Mesothelial cell of epicardium (in vitro differentiated cells): ENCODE results near the gene LIPT2. TPM values are rescaled to one million over a fixed set of nuclear protein-coding genes. Genes with fewer than 3 reads are reported as not detected.
"Not testable (repeated sequence)": the region's sequence is repeated elsewhere in the genome, so short reads cannot be mapped to it uniquely, and the experiment has no call there.

Experiments used
- DNase-seq, 2 experiments: peaks; one replicate each; pipeline ENCODE4 v3.0.0; 2021; ENCODE audit warnings: low spot score in 2 of 2; ENCODE audit not compliant: unreplicated experiment in 2 of 2
- H3K27ac Mint-ChIP-seq: 2 replicates; pipeline ENCODE4 v1.8.0; 2021; ENCODE audit warnings: mixed read lengths
- H3K27me3 Mint-ChIP-seq: 2 replicates; pipeline ENCODE4 v1.8.0; 2021; ENCODE audit warnings: low read depth, mixed read lengths
- H3K36me3 Mint-ChIP-seq: 2 replicates; pipeline ENCODE4 v1.8.0; 2021; ENCODE audit warnings: mixed read lengths
- H3K4me1 Mint-ChIP-seq: 2 replicates; pipeline ENCODE4 v1.8.0; 2021; ENCODE audit warnings: mixed read lengths
- H3K4me3 Mint-ChIP-seq: 2 replicates; pipeline ENCODE4 v1.8.0; 2021; ENCODE audit warnings: mild to moderate bottlenecking, moderate library complexity, mixed read lengths
- H3K9me3 Mint-ChIP-seq: 2 replicates; pipeline ENCODE4 v1.8.0; 2021; ENCODE audit warnings: mixed read lengths
- CTCF ChIP-seq: fragments of 200-600 bp; sonication (generic); IDR thresholded peaks from one replicate; pipeline ENCODE4 v1.5.0; 2021; ENCODE audit warnings: antibody characterized with exemption; ENCODE audit not compliant: unreplicated experiment
- total RNA-seq: library from RNA; stranded (reverse); gene quantifications from 3 replicates; pipeline ENCODE4 v1.2.1, GENCODE V29; 2021

The LIPT2 gene
- 6.4 to 9.1 TPM (median 8.7 TPM) in 3 replicates for total RNA-seq

GRCh38 chr11:74492974-74493790, at the start of gene LIPT2:
LIPT2 (minus strand) TSS chr11:74493724; CDS start chr11:74493703, 21 bp downstream.
- peak within 1 kb of the TSS; percentile 91 for H3K27ac Mint-ChIP-seq
- peaks cover 30% of the 10 kb centered on the region for H3K36me3 Mint-ChIP-seq
- TF ChIP-seq CTCF, result no peak
- peaks cover 18% of the 10 kb centered on the region for H3K4me1 Mint-ChIP-seq
- no peaks in the 10 kb centered on the region for H3K27me3 Mint-ChIP-seq
- H3K4me3 Mint-ChIP-seq, result peak within 1 kb of the TSS; percentile 75
- peak; percentile 91 to 94 for DNase-seq
- peaks cover 28% of the 10 kb centered on the region for H3K9me3 Mint-ChIP-seq

DNA sequence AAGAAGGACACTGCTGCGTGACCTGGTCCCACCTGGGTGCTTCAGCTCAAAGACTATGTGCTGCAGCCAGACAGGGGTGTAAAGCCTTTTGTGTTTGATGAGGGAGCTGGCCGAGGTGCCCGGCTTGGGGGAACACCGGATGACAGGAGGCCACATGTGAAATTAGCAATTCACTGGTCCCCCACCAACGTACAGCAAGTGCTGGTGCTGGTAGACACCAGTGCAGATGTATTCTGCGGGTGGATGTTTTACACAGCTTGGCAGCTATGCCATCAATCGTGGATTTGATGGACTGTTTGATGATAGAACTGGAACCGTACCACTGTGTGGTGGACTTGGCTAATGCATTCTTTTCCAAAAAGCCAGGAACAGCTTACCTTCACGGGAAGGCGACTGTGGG, 47.9 kb upstream of the LIPT2 start:
- DNase-seq, result no peak
- Mint-ChIP-seq H3K27ac (no peak overlapping the region), H3K4me3 (no peak overlapping the region), H3K27me3 (no peaks in the 10 kb centered on the region), H3K4me1 (no peaks in the 10 kb centered on the region), H3K36me3 (peaks cover 7% of the 10 kb centered on the region), H3K9me3 (peaks cover 52% of the 10 kb centered on the region)
- TF ChIP-seq CTCF, result no peak

DNA sequence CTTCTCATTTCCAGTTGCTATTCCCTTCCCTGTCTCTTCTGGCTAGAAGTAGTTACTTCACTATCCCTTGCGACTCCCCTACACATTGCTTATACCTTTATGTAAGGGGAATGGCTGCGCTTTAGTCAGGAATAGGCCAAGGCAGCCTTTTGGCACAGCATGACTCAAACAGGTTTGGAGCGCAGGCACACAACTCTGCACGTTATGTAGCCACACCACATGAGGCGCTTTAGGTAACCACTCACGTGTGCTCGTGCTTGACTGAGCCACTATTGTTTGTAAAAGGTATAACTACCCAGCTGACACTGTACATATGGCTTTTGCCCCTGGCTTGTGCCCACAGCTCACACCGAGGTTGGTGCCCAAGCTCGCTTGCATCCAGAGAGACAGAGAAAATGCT, 46.7 kb upstream of the LIPT2 start:
- no peak for DNase-seq
- TF ChIP-seq CTCF, result no peak
- Mint-ChIP-seq H3K4me3 (no peak overlapping the region), H3K27me3 (no peaks in the 10 kb centered on the region), H3K4me1 (no peaks in the 10 kb centered on the region), H3K27ac (no peak overlapping the region), H3K9me3 (peaks cover 52% of the 10 kb centered on the region), H3K36me3 (peaks cover 7% of the 10 kb centered on the region)

- peaks cover 8% of the 10 kb centered on the region for H3K4me1 Mint-ChIP-seq
- no peak for DNase-seq
- TF ChIP-seq CTCF, result no peak
- no peaks in the 10 kb centered on the region for H3K27me3 Mint-ChIP-seq
- H3K4me3 Mint-ChIP-seq, result no peak overlapping the region
- H3K9me3 Mint-ChIP-seq, result peaks cover 38% of the 10 kb centered on the region
- no peak overlapping the region for H3K27ac Mint-ChIP-seq
- peaks cover 7% of the 10 kb centered on the region for H3K36me3 Mint-ChIP-seq
Observed at GRCh38 chr11:74538680-74539079, 45.2 kb upstream of the LIPT2 start.

DNA sequence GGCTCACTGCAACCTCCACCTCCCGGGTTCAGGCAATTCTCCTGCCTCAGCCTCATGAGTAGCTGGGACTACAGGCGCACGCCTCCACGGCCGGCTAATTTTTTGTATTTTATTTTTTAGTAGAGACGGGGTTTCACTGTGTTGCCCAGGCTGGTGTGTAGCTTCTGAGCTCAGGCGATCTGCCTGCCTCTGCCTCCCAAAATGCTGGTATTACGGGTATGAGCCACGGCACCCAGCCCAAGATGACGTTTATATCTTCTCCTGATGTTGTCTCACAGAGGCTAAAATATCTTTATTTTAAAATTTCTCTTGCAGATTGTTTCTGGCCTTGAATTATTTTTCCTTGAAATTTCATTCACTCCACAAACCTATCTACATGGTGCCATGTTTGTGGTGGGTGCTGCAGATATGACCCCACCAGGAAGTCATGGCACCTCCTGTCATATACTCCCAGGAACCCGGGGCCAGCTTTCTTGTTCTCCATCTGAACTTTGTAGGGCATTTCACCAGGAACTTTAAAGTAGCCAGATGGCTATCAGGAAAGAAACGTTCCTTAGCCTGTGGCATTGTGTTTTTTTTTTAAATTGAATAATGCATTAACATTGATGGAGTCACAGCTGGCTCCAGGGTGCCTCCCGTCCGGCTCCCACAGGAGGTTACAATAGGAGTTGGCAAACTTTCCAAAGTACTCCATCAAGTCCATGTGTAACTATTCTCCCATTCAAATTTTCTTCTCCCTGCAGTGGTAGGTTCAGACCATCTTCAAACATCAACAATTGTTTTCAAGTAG, 42.0 kb upstream of the LIPT2 start:
- peaks cover 27% of the 10 kb centered on the region for H3K9me3 Mint-ChIP-seq
- peak overlapping the region; percentile 55 for H3K27ac Mint-ChIP-seq
- H3K36me3 Mint-ChIP-seq, result peaks cover 10% of the 10 kb centered on the region
- no peak overlapping the region for H3K4me3 Mint-ChIP-seq
- peaks cover 19% of the 10 kb centered on the region for H3K4me1 Mint-ChIP-seq
- DNase-seq, result no peak
- no peak for TF ChIP-seq CTCF
- no peaks in the 10 kb centered on the region for H3K27me3 Mint-ChIP-seq

DNA sequence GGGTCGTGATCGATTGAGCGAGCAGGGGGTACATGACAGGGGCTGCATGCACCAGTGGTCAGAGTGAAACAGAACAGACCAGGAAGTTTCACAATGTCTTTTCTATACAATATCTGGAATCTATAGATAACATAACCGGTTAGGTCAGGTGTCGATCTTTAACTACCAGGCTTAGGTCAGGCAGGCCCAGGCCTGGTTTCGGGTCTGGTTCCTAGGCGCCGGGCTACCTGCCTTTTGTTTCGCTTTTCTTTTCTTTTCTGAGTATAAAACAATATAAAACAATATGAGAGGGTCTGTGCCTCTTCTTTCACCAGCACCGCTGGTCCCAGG, 41.4 kb upstream of the LIPT2 start:
- peak overlapping the region; percentile 55 for H3K27ac Mint-ChIP-seq
- DNase-seq, H3K4me3 Mint-ChIP-seq, H3K36me3 Mint-ChIP-seq, H3K27me3 Mint-ChIP-seq: not testable (repeated sequence)
- peaks cover 22% of the 10 kb centered on the region for H3K9me3 Mint-ChIP-seq
- peaks cover 19% of the 10 kb centered on the region for H3K4me1 Mint-ChIP-seq
